H1 (cell line): Measurements from ENCODE around the gene ZSCAN10. TPM values are rescaled to one million over a fixed set of nuclear protein-coding genes. Genes with fewer than 3 reads are reported as not detected.

ENCODE experiments used
- ATF3 ChIP-seq: IDR thresholded peaks from 2 replicates; pipeline ENCODE4 v1.6.1; 2011; ENCODE audit warnings: low read depth, mild to moderate bottlenecking, low read length; ENCODE audit not compliant: insufficient read depth
- BRCA1 ChIP-seq: IDR thresholded peaks from 2 replicates; pipeline ENCODE4 v1.6.1; 2012; ENCODE audit warnings: low read depth, low read length, improper control_type of control experiment
- EP300 ChIP-seq, 2 experiments: IDR thresholded peaks; 1 replicate in 1 of 2; 2 replicates in 1 of 2; pipeline ENCODE4 v1.6.1; 2011 to 2012; ENCODE audit warnings: low read depth in 2 of 2, low read length in 2 of 2, mild to moderate bottlenecking in 2 of 2, borderline replicate concordance in 1 of 2, inconsistent platforms in 1 of 2, moderate library complexity in 1 of 2
- RBBP5 ChIP-seq: IDR thresholded peaks from 2 replicates; pipeline ENCODE4 v1.7.1; 2012; ENCODE audit warnings: low read depth, mild to moderate bottlenecking, inconsistent platforms, low read length, moderate library complexity, borderline replicate concordance
- polyA plus RNA-seq, 7 experiments: library from polyadenylated mRNA; depleted of rRNA in 3 of 7; stranded (reverse) in 5 of 7; unstranded in 2 of 7; fragments of >200 nt in 5 of 7; fragments of 200-250 nt in 2 of 7; gene quantifications; 1 replicate in 5 of 7; 2 replicates in 1 of 7; 4 replicates in 1 of 7; pipeline versions ENCODE4 v1.2.1 to v1.2.3, GENCODE V29; 2011 to 2013; ENCODE audit warnings: missing spikeins in 2 of 7, mixed read lengths in 2 of 7
- total RNA-seq: library from RNA; stranded (reverse); fragmentation: NEBNext Ultra II Directional; extraction: Animal tissue kit (Norgen Biotek cat#: 25700); gene quantifications from 2 replicates; pipeline ENCODE4 v1.2.1, GENCODE V29; 2021

The ZSCAN10 gene
- total and polyA plus RNA-seq, 2 of the 8 experiments (the other 6 are each of a cell fraction or from before 2014, with no cell fraction given) = 209 to 314 TPM

- no peak for TF ChIP-seq BRCA1
- TF ChIP-seq EP300 (IDR thresholded peaks at IDR 0.05; ENCODE audit: borderline replicate concordance in 1 of 2, low read depth in 2 of 2, low read length in 2 of 2) = no peak
- no peak for TF ChIP-seq ATF3
- no peak for TF ChIP-seq RBBP5
Measured at GRCh38 chr16:3074860-3075522, 24.1 kb downstream of the ZSCAN10 start (continued).
